Cerebellar cortex (tissue), 1 donor: Measurements from ENCODE around the gene CD99L2.

Experiments used
- DNase-seq: peaks from one replicate; pipeline ENCODE4 v3.0.0-alpha.2; 2015; ENCODE audit warnings: low spot score

The CD99L2 gene, protein sequence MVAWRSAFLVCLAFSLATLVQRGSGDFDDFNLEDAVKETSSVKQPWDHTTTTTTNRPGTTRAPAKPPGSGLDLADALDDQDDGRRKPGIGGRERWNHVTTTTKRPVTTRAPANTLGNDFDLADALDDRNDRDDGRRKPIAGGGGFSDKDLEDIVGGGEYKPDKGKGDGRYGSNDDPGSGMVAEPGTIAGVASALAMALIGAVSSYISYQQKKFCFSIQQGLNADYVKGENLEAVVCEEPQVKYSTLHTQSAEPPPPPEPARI

DNA sequence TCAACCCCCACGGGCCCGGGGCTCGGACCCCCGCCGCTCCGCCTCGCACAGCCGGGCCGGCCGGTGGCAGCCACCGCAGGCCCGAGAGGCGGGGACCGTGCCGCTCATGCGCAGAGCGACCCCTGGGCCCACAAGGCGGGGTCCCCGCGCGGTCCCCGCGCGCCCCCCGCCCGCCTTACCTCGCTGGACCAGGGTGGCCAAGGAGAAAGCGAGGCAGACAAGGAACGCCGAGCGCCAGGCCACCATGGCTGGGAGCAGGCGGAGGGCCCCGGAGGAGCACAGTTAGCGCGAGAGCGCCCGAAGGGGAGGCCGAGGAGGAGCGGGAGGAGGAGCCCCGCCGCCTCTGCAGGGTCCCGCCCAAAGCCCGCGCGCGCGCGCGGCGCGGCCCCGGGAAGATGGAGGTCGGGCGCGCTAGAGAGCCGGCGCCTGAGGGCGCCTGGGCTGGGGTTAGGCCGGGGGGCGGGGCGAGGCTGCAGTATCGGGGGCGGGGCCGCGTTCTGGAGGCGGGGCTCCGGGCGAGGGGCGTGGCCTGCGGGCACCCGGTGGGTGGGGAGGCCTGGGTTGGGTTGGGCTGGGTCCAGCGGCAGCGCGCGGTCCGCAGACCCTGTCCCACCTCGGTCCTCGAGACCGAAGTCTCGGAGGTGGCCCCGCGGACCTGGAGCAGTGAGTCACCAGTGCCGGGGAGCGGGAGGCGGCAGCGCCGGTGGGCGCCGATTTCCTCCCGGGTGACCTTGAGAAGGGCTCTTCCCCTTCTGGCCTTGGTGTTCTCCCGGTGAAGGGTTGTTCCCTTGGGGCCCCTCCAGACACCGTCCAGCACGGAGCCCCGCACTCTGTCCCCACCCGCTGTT lies at the start of gene CD99L2:
Gene CD99L2 (minus strand): TSS at position 326 of the 848 bp plus-strand sequence. CDS start 80 bp downstream, at position 246.
- peak; percentile 76 for DNase-seq

DNA sequence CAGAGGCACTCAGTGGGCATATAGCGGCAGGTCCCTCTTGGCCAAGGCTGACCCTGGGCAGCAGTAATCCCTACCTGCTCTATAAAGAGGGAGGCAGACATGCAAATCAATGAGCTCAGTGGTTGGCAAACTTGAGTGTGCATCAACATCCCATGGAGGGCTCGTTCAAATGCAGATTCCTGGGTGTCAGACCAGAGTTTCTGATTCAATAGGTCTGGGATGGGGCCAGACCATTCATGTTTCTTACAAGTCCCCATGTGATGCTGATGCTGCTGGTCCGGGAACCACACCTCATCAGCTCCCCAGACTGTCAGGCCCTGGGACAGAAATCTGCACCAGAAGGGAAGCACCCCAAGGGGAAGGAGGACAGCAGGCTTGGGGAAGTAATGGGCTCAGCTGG lies 45.8 kb upstream of the CD99L2 start:
- DNase-seq = no peak

DNA sequence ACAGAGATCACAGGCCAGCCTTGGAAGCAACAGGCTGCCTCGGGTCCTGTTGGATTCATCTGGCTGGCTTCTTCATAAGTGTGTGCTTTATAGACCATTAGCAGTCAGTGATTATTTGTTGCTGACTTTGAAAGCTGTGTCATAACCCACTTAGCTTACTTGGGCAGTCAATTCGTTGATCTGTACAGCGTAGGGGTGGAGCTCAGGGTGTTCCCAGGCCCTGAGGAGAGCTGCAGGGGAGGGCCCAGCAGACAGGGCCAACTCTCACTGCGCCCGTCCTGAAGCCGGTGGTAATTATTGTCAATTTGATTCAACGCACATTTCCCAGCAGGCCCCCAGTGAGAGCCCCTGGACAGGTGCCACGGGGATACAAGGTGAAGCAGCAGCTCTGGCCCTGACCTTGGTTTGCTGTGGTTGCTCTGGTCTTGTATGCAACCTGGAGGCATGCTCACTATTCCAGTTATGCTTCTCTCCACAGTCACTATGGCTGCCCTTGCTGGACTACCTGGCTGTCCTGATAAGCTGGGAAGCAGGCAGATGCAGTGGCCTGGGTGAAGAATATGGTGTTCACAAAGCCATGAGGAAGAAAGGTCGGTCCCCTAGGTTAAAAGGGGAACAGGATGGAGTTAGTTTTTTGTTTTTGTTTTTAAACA lies 44.6 kb upstream of the CD99L2 start:
- no peak for DNase-seq

DNA sequence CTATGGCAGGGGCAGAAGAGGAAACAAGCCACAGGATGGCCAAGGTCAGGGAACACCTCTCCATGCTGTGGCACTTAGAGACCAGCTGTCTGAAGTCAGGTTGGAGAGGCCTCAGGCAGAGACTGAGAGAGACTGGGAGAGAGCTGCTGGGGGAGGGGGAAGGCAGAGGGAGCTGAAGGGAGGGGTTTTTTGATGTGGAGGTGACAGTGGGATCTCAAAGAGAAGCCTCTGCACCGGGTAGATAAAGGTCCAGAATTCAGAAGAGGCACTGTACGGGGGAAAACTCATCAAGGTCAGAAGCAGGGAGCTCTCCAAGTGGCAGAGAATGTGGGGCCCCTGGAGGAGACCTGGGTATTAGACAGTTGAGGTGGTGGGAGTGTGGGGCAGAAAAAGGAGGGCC lies 43.1 kb upstream of the CD99L2 start:
- DNase-seq = no peak

DNA sequence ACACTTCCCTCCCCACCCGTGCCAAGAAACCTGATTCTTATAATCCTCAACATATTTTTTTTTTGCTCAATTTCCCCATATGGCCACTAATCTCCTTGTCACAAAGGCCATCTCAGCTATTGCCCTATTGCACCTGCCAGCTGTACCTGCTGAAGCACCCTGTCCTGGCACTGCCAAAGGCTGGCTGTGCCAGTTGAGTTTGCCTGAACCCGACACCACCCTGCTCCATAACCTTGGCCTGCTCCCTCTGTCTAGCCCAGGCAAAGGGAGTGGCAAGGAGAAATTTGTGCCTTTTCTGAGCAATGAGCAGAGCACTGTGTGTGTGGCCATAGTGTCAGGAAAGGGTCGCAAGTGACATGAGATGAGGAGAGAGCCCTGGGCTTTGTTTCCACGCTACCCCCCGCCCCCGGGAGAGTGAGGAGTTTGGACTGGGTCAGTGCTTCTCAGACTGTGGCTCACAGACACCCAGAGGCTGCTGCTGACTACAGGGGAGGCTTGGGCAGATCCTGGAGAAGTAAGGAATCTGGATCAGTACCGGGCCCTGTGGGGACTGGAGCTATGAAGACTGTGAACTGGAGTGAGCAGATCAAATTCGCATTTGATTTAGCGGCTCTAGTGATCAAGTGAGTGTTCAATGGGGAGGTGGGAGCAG lies 42.5 kb upstream of the CD99L2 start:
- DNase-seq = no peak

DNA sequence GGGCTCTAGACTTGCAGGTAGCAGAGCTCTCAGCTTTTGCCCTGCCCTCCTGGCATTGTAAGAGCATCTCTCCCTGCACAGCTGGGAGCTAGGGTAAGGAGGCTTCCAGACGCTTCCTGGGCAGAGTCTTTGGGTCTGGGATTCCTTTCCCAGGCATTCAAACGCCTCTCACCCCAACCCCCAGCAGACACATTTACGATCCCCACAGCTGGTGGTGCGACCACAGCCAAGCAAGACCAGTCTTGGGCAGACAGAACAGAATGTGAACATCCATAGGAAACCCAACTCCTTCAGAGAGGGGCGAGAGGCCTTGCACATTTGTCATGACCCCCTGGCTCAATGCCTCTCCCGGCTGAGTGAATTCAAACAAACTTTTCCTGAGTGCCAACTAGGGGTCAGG lies 38.1 kb upstream of the CD99L2 start:
- DNase-seq = no peak

DNA sequence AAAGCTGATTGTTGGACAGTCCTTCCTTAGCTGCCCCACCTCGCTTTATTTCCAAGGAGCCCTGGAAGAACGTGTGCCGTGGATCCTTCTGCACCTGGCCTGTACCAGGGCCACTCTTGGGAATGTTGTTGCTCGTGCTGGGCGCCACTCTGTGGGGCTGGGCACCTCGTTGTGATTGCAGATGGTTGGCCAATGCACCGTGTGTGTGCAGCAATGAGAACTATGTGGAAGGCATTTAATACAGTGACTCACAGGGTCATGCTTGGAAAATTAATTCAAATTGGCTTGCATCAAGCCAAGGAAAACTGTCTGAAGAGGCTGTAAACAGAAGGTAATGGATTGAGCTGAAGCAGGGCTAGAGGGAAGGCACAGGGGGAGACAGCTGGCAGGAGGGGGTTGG lies 37.0 kb upstream of the CD99L2 start:
- DNase-seq = peak; percentile 42

DNA sequence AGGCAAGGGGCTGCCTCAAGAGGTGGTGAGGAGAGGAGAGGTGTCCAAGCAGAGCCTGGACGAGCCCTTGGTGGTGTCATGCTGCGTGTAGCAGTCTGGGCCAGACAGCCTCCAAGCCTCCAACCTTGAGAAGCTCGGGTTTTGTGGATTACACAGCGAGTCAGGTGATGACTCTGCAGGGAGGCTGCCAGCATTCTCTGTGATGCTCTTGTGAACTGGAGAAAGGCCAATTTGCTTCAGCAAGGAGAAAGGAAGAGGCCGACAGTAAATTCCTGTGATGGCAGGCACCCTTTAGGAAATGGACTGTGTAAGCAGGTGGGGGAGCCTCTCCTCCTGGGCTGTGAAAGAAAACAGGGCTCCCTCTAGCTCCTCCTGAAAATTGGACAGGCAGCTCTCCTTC lies 36.0 kb upstream of the CD99L2 start:
- DNase-seq = peak; percentile 75

DNA sequence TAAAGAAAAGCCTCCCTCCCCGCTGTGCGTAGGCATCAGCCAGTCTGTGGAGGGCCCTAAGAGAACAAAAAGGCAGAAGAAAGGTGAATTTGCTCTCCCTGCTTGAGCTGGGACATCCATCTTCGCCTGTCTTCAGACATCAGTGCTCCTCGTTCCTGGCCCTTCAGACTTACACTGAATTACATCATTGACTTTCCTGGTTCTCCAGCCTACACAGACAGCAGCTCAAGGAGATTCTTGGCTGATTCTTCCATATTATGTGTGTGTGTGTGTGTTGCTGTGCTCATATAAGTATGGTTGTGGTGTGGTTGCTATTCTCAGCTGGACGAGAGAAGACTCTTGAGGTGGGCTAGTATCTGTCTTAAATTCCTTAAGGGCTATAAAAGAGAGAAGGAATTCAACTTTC lies 35.5 kb upstream of the CD99L2 start:
- no peak for DNase-seq

DNA sequence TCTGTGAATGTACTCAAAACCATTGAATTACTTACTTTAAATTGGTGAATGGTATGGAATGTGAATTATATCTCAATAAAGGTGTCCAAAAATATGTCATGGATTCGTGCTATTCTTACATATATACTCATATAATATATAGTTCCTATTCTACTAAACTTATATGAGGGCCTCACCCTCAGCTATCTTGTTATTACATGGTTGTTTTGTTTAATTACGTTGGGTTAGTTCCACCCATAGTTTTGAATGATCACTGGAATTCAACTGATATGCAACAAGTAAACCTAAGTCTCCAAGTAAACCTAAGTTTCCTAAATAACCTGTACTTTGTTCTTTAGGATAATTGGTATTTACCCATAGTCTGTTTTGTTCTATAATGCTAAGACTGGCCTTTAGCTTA lies 30.6 kb upstream of the CD99L2 start:
- DNase-seq = no peak

DNA sequence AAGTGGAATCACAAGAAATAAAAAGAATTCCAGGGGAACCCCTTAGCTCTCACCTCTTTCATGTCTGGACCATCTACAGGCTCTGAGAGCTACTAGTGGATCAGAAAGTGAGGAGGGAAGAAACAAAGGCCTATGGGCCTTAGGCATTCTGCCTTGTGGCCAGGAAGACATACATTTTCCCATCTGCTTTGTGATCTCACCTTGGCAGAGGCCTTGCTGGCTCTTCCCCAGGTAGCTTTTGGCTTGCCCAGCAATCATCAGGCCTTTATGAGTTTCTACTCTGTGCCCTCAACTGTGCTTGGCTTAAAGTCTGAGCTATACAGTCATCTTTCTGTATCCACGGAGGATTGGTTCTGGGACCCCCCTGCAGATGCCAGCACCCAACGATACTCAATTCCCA lies 28.3 kb upstream of the CD99L2 start:
- DNase-seq = peak; percentile 58

DNA sequence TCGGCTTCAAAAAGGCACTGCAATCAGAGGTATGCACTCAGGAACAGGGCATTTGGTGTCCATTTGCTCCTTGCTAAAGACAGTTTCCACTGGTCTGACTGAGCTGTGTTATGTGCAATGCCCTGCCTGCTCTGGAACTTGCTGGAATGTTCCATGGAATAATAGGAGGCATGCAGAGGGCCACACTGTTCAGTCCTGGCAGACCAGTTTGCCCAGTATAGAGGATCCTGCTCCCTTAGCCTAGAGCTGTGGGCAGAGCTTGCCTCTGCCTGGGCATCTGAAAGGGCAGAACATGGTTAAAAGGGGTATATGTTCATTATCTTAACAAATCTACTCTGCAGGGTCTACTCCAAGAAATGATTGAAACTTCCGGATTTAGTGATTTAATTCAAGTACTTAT lies 27.8 kb upstream of the CD99L2 start:
- no peak for DNase-seq

DNA sequence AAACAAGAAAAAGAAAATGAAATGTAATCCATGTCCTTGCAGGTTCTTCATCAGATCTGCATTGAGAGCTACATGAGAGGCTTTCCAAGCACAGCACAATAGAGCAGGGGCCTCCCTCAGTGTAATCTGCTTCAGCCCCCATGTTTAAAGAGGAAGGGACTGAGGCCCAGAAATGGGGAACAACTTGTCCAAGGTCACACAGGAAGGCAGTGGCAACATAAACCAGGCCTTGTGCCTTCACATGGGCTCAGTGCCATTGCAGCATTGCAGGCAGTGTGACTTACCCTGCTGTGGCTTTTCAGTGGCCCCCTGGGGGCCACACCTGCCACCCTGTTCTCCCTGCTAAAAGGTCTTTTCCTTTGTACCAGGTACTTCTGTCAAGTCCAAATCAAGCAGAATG lies 20.9 kb upstream of the CD99L2 start:
- no peak for DNase-seq

DNA sequence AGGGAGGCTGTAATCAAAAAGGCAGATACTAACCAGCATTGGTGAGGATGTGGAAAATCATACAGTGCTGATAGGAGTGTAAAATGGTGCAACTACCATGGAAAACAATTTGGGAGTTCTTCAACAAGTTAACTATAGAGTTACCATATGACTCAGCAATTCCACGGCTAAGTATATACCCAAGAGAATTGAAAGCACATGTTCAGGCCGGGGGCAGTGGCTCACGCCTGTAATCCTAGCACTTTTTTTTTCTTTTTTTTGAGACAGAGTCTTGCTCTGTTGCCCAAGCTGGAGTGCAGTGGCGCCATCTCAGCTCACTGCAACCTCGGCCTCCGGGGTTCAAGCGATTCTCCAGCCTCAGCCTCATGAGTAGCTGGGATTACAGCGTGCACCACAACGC lies 15.0 kb upstream of the CD99L2 start:
- DNase-seq = no peak

DNA sequence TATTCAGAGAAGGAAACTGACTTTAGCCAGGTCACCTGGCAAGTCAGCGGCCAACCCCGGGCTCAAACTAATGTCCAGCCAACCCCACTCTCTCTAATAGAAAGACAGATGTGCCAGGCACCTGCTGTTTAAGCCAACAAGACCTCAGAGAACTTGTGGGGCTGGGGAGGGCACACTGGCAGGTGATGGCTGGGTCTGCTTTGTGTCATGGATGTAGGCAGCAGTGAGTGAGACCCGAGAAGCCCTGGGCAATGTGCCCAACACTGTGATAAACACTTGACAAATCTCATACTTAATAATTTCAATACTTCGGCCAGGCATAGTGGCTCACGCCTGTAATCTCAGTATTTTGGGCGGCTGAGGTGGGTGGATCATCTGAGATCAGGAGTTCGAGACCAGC lies 9.0 kb upstream of the CD99L2 start:
- DNase-seq = no peak

DNA sequence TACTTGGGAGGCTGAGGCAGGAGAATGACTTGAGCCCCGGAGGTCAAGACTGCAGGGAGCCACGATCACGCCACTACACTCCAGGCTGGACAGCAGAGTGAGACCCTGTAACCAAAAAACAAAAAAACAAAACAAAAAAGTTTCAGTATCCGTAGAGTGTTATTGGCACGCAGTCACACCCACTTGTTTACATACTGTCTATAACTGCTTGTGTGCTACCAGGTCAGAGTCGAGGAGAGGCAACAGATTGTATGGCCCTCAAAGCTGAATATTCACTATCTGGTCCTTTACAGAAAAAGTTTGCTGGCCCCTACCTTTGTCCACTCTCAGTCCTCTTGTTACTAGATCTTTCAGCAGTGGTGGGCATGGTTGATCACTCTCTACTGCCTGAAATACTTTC lies 8.2 kb upstream of the CD99L2 start:
- DNase-seq = no peak

DNA sequence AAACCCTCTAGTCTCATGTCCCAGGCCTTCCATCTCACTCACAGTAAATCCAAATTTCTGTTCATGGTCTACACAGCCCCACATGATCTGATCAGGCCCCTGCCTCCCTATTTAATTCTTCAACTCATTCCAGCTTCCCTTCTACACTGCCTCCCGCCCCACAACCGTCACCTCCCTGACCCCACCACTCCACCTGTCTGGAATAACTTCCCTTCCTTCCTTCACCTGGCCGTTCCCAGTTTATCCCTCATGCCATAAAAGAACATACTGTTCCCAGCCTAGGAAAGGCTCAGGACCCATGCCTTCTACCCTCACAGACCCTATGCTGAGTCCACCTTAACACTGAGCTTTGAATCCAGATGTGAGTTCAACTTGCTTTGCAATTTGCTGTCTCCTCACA lies 6.8 kb upstream of the CD99L2 start:
- DNase-seq = no peak

DNA sequence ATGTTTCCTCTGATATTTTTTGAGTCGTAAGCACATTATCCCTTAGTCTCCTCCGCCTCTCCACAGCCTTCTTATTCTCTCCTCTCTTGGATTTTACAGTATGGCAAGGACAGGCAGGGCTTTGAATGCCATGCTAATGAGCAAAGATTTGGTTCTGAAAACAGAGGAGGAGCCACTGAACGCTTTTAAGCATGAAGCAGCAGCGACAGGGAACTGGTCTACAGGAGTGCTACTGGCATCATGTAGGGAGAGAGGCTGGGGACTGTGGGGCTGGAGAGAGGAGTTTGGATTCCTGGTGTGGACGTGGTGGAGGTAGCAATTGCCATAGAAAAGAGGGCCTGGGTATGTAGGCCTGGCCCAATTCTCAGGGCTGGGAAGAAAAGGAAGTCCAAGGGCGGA lies 4.6 kb upstream of the CD99L2 start:
- DNase-seq = no peak

DNA sequence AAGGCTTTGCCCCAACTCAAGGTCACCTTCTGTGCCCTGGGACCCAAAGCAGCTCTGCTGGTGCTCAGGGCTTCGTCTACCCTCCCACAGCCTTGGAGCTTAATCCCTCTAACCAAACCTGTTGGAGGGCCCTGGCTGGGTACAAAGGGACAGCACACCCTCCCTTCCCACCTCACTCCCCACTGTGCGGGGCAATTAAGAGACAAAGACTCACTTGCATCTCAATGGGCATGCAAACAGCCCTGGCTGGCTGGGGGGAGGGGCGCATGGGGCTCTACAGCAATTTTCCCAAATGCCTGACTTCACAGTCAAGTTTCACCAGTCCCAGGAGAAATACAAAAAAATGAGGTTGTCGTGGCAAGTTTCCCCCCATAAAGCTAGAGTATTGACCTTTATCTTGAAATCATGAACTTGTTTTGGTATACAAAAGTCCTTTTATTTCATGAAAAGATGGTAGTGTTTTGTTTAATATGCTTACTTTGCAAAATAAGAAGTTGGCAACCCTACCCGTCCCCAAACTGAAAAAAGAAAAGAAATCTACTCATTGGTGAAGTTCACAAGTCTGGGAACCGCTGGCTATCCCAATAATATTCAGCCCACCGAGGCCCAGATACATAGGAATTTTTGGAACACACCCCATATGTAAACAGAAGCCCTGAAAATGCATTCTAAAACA lies 4.1 kb upstream of the CD99L2 start:
- DNase-seq = no peak

DNA sequence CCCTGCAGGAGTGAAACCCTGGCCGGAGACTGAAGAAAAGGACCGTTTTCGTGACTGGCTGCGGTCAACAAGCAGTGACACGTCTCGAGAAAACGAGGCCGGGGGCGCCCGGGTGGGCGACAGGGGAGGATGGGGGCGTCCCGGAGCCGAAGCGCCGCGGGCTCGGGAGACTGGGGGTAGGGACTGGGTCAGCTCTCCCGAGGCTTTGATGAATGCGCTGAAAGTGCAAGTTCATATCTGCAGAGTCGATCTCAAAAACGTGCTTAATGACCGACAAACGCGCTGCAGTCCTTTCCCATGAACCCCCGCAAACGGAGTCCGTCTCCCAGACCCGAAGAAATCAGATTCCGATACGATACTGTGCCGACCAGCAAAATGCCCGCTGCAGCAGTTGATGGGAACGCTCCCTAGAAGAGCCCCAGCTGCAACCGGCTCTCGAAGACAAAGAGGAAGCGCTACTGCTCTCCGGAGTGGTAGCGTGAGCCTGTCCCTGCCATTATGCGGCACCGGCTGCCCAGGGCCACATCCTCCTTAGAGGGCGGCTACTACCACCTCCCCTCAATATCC lies 806 bp upstream of the CD99L2 start:
- peak; percentile 47 for DNase-seq

DNA sequence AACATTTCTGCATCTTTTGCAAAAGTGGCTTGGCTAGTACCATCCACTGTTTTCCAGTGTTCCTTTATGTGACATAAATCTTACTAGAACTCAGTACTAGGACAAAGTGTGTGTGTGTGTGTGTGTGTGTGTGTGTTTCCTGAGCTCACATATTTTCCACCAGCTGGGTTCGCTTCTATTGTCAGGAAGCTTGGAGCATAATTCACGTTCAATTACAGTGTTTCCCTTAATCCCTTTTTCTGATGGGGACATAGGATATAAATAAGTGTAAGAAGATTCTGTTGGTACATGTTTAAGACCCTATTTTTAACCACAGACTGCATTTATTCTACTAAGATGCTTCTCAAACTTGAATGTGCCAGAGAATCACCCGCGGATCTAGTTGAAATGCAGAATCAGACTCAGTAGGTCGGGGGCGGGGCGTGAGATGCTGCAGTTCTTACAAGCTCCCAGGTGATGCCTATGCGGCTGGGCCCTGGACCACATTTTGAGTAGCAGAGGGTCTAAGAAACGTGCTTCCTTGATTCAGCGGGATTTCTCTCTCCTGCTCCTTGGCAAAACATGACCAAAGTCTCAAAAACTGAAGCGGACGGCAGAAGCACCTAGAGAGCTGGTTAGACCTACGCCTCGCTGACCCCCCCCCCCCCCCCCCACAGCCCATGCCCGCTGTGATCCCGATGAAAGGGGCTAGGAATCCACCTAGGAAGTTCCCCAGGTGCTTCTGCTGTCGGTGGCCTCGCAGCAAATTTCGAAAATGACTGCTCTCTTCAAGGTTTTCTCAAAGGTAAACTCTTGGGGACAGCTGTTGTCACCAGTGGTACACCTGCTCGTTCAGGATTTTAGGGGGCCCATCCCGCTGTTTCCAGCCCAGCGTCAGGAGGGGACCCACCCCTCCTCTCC lies 797 bp downstream of the CD99L2 start:
- peak; percentile 58 for DNase-seq
